Neural cell (in vitro differentiated cells): Measurements from ENCODE around the gene NFIA.

Experiments used
- CTCF ChIP-seq: fragments of 450-650 bp; IDR thresholded peaks from 2 replicates; pipeline ENCODE4 v1.5.1; 2014; ENCODE audit warnings: antibody characterized with exemption, mild to moderate bottlenecking, moderate library complexity; ENCODE audit not compliant: poor library complexity, severe bottlenecking
- EP300 ChIP-seq: fragments of 450-650 bp; conservative IDR thresholded peaks from 2 replicates; pipeline ENCODE4 v1.6.1; 2014; ENCODE audit warnings: antibody characterized with exemption, mild to moderate bottlenecking, moderate library complexity; ENCODE audit not compliant: poor library complexity, severe bottlenecking
- EZH2 ChIP-seq: fragments of 200-600, 300-800 bp; shearing (Covaris generic), sonication (generic); IDR thresholded peaks from 2 replicates; pipeline ENCODE4 v1.6.1; 2014; ENCODE audit warnings: antibody characterized with exemption, low read length, borderline replicate concordance, mild to moderate bottlenecking; ENCODE audit not compliant: insufficient read depth, poor library complexity, severe bottlenecking

GRCh38 chr1:61162520-61163258 lies 80.3 kb downstream of the NFIA start:
- TF ChIP-seq EZH2 (no peak), EP300 (no peak), CTCF (no peak)
